HG03103 (cell line): ENCODE results near the gene TRAK1.

Source experiments
- ATAC-seq: cut with Tn5 transposase; IDR thresholded peaks from one replicate; pipeline ENCODE4 v1.9.1; 2021; ENCODE audit warnings: low read depth; ENCODE audit not compliant: unreplicated experiment

TRAK1 gene

DNA sequence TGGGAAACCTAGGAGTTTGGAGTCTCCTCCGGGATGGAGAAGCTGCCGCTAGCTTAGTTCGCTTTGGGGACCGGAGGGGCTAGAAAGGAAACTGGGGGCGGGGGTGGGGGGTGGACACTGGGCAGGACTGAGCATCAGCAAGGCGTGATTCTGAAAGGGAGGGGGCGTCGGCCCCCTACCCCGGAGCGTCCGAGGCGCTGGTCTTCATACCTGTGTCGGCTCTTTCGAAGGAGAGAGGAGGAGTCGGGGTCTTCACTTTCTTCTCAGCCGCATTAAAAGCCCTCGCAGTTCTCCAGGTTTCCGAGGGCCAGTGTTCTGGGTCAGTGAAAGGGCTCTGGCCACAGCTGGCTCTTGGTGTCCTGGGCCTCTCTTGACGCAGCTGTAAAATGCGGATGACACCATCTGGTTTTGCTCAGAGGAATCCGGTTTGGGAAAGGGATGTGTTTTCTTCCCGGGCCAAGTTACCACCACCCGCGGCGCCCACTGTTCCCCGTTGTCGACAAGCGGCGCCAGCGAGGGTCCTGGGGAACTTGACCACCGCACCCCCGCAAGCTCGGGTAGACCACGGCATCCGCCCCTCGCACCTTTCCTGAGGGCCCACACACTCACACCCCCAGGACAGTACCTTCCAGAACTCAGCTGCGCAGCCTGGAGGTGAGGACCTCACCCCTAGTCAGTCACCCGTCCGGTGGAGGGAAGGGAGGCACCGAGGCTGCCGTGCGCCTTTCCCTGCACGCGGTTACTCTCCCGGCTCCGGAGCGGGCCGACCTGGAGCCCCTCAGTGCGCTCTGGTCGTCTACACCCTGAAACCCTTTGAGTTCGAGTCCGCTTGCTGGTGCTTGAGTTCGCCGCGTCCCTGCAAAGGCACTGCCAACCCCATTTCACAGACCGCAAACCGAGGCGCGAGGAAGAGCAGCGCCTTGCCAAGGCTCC lies 174.2 kb downstream of the TRAK1 start:
- ATAC-seq, result no peak

DNA sequence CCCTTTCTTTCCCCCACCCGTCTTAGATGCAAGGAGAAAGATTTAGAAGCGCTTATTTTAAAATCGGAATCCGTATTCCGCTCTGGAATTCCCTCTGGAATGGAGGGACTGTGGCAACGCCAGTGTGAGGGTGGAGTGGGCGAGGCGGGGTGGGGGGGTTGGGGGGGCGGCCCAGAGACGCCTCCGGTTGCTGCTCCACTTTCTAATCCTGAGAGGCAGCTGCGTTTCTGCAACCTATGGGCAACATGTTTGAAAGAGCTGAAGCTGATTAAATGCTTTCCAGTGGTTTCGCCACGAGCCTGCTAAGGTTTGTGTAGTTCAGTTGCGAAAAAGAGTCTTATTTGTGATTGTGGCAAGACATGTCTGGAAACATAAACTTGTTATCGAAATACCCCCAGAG lies 174.9 kb downstream of the TRAK1 start, which contains the start of gene CCK:
TSS of gene CCK (minus strand) at position 101 of the 400 bp plus-strand sequence. CDS start 2,555 bp downstream, outside the sequence.
- no peak for ATAC-seq

DNA sequence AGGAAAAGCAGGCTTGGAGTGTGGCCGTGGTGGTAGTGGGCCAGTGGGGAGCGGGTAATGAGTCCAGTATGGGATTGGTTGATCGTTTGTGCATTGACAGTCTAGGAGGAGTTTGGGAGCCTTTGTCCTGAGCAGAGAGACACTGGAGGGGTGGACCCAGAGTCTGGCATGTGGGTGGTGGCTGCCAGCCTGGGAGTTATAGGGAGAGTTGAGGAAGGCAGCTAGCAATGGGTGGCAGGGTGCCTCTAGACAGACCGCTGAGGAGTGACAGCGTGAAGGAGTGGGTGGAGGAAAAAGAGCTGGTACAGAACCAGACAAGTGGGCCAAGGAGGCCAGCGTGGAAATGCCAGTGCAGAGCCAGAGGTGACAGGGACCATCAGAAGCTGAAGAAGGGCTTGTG lies 176.7 kb downstream of the TRAK1 start:
- no peak for ATAC-seq

DNA sequence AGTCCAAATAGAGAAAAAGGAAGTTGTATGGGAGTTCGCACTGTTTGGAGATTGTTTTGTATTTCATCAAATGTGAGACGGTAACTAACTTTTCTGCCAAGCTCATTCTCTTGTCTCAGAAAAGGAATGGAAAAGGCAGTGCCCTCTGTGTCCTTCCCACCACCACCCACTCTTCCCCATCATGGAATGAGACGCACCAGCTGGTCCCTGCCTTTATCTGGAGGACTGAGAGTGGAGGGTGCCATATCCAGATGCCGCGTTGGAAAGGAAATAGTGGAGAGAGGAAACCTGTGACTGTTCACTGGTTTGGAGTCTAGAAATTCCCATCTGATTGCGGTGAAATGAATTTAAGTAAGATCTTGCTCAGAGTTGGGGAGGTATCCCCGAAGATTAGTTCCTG lies 178.5 kb downstream of the TRAK1 start:
- ATAC-seq, result no peak

DNA sequence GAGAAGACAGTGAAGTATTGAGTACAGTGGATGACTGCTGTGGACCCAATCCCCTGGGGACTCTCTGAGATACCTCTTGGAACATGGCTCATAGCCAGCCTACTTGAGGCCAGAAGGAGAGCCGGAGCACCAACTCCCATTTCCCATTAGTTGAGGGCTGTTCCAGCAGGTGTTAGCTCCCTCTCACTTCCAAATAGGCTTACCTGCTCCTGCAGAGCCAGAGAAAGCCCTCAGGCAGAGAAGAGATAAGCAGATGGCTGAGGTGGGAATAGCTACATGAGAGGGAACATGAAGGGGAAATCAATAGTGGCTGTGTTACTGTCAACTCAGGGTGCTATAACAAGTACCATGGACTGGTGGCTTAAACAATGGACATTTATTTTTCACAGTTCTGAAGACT lies 179.4 kb downstream of the TRAK1 start:
- no peak for ATAC-seq

DNA sequence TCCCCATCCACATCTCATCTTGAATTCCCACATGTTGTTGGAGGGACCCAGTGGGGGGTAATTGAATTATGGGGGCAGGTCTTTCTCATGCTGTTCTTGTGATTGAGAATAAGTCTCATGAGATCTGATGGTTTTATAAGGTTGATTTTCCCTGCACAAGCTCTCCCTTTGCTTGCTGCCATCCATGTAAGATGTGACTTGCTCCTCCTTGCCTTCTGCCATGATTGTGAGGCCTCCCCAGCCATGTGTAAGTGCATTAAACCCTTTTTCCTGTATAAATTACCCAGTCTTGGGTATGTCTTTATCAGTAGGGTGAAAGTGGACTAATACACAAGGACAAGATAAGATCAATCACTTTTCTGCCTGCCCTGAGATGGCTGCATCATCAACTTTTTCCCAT lies 180.6 kb downstream of the TRAK1 start:
- no peak for ATAC-seq

DNA sequence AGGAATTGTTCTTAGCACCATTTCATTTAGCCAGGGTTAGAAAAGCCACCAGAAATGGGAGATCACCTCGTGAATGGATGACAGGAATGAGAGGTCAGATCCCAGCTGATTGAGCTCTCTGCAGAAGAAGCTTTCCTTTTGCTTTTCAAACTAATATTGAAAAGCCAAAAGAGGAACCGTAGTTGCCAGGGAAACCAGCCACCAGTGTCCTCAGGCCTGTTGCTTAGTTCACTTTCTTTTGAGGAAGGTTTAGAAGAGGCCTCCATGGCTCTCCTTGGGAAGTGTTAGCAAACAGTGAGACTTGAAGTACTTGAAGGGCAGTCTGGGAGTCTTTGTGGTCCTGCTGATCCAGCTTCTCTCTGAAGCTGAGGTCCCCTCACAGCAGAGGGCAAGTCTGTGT lies 182.2 kb downstream of the TRAK1 start:
- no peak for ATAC-seq

DNA sequence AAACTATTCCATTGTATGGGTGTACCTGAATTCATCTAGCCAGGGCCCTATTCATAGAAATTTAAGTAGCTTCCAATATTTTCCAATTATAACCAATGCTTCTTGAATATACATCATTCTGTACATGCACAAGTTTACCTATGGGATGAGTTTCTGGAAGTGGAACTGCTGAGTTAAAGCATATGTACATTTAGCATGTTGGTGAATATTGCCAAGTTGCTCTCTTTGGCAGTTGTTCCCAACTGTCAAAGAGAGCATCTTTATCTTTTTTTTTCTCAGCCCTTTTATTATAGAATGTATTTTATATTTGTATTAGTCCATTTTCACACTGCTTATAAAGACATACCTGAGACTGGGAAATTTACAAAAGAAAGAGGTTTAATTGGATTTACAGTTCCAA lies 183.1 kb downstream of the TRAK1 start:
- no peak for ATAC-seq

DNA sequence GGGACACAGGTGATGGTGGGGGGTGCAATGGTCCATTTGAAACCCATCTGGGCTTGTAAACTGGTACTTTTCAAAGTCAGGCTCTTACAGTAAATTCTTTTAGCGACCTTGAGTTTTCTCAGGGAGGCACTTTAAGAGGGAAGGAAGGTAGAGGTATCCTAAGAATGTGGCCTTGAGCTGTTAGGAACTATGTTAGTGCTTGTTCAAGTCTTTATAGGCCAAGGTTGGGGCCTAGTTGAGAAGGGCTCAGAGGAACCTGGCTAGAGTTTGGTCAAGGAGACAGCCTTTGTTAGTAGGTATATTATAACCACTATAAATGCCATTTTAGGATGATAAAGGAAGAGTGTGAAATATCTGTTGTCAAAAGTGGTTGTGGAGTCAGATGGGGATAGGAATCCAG lies 184.1 kb downstream of the TRAK1 start:
- ATAC-seq, result no peak
